HG03108 (cell line): Measurements from ENCODE around the gene TDP2.
"Not testable (repeated sequence)": the region's sequence is repeated elsewhere in the genome, so short reads cannot be mapped to it uniquely, and the experiment has no call there.

ENCODE experiments used
- ATAC-seq: cut with Tn5 transposase; IDR thresholded peaks from one replicate; pipeline ENCODE4 v1.9.1; 2021; ENCODE audit warnings: moderate library complexity; ENCODE audit not compliant: unreplicated experiment

The TDP2 gene

DNA sequence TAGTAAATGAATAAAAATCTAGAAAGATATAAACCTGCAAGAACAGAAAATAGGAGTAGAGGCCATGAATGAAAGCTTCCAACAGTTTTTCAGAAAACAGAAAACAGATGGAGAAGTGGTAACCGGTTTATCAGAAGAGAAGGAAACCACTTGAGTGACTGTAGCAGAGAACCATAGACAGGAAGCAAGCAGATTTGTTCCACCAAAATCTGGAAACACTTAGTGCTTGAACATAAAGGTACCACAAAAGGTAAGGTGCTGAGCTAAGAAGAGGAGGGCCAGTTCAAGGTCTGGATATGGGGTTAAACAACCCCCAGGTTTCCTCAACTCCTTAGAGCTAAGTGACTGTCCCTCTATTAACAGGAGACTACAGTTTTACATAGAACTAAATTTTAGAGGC, 11.5 kb downstream of the TDP2 start:
- no peak for ATAC-seq

DNA sequence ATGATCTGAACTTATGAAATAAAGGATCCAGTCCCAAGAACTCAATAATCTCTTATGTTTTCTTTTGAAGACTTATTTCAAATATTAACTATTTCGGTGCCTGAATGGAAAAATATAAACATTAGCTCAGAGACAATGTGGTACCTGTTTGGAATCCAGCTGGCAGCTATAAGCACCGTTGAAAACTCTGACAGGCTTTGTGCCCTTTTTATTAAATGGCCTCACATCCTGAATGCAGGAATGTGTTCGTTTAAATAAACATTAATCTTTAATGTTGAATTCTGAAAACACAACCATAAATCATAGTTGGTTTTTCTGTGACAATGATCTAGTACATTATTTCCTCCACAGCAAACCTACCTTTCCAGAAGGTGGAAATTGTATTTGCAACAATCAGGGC, 16.3 kb downstream of the TDP2 start:
- ATAC-seq: no peak

- no peak for ATAC-seq
Measured at GRCh38 chr6:24649691-24650090, 17.0 kb downstream of the TDP2 start.

GRCh38 chr6:24648276-24648675, 18.4 kb downstream of the TDP2 start:
- ATAC-seq: no peak

DNA sequence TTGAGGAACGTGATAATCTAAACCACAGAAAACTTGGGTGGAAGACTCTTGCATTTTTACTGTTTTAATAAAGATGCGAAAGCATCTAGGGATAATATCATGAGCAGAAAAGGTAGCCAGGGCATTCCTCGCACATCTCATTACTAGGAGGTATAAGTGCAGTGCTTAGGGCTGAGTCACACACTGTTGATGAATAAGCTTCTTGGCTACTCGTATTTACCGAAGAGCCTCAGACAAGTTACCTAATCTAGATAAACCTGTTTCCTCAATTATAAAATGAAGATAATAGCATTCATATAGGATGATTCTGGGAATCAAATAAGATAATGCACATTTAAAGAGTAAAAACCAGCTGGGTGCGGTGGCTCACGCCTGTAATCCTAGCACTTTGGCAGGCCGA, 19.9 kb downstream of the TDP2 start:
- no peak for ATAC-seq

DNA sequence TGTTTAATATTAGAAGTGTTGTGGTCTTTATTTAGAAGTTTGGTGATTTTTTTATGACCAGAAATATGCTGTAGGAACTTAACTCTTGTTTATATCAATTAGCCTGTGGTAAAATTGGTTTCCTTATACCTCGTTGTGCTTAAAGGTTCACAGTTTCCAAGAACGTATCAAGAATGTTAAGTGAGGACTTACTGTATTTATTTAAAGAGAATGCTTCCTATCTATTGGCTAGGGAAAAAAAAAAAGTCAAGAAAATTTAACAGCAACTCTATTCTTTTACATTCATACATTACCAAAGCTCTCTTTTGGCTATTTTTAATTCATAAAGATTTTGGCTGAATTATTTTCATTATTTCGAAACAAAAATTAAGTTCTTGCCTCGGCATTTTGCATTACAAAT, 22.3 kb downstream of the TDP2 start:
- ATAC-seq: no peak

DNA sequence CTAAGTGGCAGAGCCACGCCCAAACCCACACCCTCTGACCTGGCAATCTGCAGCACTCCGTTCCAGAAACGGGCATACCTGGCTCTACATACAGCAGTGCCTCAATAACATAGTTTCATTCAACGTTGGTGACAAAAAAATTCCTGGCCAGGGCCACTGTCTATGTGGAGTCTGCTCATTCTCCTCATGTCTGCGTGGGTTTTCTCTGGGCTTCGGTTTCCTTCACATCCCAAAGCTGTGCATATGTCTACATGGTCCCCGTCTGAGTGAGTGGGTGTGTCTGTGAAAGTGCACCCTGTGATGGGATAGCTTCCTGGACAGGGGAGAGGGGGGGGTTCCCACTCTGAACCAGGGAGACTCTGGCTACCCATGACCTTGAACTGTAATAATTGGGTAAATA, 22.8 kb downstream of the TDP2 start:
- no peak for ATAC-seq

DNA sequence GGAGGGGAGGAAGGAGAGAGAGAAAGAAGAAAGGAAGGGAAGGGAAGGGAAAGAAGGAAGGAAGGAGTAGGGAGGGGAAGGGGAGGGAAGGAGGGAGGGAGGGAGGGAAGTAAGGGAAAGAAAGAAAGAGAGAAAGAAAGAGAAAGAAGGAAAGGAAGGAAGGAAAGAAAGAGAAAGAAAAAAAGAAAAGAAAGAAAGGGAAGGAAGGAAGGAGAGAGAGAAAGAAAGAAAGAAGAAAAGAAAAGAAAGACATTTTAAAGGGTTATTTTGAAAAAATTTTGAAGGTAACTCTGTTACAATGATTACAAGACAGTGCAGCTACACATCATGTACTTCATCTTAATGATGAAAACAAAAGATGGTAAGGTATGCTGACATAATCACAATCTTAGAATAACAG, 24.6 kb downstream of the TDP2 start:
- ATAC-seq: no peak

DNA sequence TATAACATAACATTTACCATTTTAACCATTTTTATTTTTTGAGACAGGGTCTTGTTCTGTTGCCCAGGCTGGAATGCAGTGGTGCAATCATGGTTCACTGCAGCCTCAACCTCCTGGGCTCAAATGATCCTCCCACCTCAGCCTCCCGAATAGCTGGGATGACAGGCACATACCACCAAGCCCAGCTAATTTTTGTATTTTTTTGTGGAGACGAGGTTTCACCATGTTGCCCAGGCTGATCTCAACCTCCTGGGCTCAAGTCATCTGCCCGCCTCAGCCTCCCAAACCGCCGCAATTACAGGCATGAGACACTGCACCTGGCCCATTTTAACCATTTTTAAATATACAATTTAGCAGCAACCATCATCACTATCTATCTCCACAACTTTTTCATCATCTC, 26.1 kb downstream of the TDP2 start:
- ATAC-seq: not testable (repeated sequence)

DNA sequence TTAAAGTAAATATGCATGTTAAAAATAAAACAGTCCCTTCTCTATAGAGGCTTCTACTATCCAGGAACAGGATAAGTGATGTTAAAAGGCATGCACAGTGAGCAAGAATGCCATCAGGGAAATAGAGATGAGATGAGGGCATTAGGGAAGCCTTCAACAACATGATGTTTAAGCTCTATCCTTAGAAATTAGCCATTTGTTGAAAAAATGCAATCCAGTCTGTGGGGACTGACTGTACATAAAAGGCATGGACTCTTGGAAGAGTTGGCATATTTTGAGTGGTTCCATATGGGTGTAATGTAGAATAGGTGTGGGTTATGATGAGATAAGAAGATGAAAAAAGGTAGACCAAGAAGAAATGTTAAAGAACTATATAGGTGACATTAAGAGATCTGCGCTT, 26.5 kb downstream of the TDP2 start:
- no peak for ATAC-seq

GRCh38 chr6:24636681-24637080, 30.0 kb downstream of the TDP2 start:
- no peak for ATAC-seq

DNA sequence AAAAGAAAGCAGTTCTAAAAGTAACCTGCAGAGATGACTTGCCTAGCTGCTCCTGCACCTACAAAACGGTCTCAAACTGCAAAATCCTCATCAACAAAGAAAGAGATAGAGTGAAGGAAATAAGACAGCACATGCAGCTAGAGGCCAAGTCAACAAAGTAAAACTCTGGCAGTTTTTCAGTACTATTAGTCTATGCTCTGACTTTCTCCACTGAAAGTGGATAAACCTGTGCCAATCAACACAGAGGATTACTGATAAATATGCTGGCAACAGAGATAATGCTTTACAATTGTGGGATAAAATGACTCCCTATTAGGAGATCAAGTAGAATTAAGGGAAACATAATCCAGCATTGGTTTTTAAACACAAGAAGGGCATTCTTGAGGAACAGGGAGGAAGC, 34.1 kb downstream of the TDP2 start:
- no peak for ATAC-seq

DNA sequence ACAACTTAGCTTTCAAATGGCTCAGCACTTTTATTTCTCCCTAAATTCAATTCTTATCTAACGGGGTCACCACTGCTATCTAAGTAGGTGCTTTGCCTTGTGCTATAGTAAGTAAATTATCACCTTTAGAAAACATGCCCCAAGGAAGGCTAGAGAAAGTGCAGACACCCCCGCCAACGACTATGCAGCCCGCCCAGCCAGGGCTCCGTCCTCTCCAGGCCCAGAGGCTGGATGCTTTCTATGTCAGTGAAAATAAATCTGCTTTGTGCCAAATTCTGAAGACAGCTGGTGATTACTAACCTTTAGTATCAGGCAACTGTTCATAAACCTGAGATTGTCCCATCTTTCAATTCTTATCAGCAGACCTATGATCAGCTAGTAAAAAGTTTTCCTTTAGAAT, 35.0 kb downstream of the TDP2 start:
- ATAC-seq: no peak

DNA sequence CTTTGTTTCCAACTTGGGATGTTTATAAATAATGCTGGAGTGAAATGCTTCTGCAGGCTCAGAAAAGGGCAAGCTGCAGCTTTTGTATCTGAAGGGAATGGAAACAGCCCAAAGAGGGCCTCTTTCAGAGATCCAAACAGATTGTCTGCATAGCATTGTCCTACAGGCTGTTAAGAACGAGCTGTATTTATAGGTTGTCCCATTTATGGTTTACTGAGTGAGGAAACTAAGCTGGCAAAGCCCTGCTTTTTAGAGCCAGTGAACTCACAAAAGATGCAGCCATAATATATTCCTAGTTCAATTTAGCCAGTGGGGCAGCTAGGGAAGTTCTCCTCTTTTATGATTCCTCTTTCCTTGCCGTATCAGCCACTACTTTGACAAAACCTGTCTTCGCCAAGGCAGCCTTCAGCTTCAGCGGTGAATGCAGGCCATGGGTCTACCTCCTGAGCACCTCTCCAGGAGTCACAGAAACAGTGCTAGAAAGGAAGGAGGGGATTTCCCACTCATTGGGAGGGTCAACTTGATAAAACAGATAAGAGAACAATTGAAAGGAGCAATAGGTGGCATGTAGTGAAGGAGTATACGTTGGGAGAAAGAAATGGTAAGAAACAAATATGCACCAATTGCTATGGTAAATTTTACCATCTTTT, 35.7 kb downstream of the TDP2 start:
- ATAC-seq: no peak

GRCh38 chr6:24621626-24622289, 44.9 kb downstream of the TDP2 start:
- ATAC-seq: no peak

- no peak for ATAC-seq
Measured at GRCh38 chr6:24620637-24621036, 46.1 kb downstream of the TDP2 start.

GRCh38 chr6:24619661-24620060, 47.0 kb downstream of the TDP2 start:
- ATAC-seq: no peak

DNA sequence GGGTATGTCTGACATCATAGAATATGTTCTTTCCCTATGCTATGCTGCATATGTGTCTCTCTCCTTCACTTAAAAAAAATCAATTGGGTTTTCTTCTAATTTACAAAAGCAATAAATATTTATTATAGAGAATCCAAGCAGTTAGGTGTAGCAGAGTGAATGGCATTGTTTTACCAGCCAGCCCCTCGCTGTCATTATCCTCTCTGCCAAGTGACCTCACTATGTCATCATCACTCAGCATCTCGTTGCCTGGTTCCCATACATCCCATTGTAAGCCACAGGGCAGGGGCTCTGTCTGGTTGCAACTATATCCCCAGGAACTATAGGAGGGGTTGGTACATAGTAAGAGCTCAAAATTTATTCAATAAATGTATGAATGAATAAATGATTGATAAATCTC, 52.1 kb downstream of the TDP2 start:
- ATAC-seq: no peak

- ATAC-seq: no peak
Measured at GRCh38 chr6:24614043-24614420, 52.7 kb downstream of the TDP2 start.

GRCh38 chr6:24613361-24614042, 53.2 kb downstream of the TDP2 start:
- ATAC-seq: no peak

DNA sequence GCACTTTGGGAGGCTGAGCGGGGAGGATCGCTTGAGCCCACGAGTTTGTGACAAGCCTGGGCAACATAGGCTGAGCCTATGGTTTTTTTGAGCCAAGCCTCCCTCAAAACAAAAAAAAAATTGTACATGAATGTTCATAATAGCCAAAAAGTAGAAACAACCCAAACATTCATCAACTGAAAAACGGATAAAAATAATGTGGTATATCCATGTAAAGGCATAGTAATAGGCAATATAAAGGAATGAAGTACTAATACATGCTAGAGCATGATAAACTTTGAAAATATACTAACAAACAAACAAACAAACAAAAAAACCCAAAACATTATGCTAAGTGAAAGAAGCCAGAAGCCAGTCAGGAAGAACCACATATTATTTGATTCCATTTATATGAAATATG, 56.0 kb downstream of the TDP2 start:
- no peak for ATAC-seq

GRCh38 chr6:24607310-24608105, 59.2 kb downstream of the TDP2 start:
- no peak for ATAC-seq
